NCI-H446 treated with DMSO at 0.1 percent for 48 hours (cell line): ENCODE data around the gene ROBO4.
A peak's percentile ranks its signal among the peaks of the same experiment; 100 is the strongest.

Source experiments
- DNase-seq: peaks from one replicate; lab custom pipeline; 2025; lab: John Stamatoyannopoulos, UW

The ROBO4 gene

GRCh38 chr11:124889191-124890091 lies 8.2 kb downstream of the ROBO4 start:
- no peak for DNase-seq

- no peak for DNase-seq
Measured at GRCh38 chr11:124887667-124888013, 10.0 kb downstream of the ROBO4 start.

- DNase-seq = no peak
Measured at GRCh38 chr11:124886978-124887666, 10.5 kb downstream of the ROBO4 start.

- no peak for DNase-seq
Measured at GRCh38 chr11:124886476-124886875, 11.2 kb downstream of the ROBO4 start.

- DNase-seq = no peak
Measured at GRCh38 chr11:124884869-124885479, 12.7 kb downstream of the ROBO4 start.

GRCh38 chr11:124884340-124884739 lies 13.3 kb downstream of the ROBO4 start:
- no peak for DNase-seq

GRCh38 chr11:124882339-124883071 lies 15.2 kb downstream of the ROBO4 start:
- DNase-seq = no peak

GRCh38 chr11:124880958-124881357 lies 16.7 kb downstream of the ROBO4 start:
- DNase-seq = no peak

GRCh38 chr11:124880290-124880611 lies 17.4 kb downstream of the ROBO4 start:
- no peak for DNase-seq

GRCh38 chr11:124879493-124880289 lies 18.0 kb downstream of the ROBO4 start:
- DNase-seq = no peak

- no peak for DNase-seq
Measured at GRCh38 chr11:124878759-124879492, 18.7 kb downstream of the ROBO4 start.

- DNase-seq = no peak
Measured at GRCh38 chr11:124877910-124878758, 19.5 kb downstream of the ROBO4 start.

GRCh38 chr11:124877631-124877909 lies 20.1 kb downstream of the ROBO4 start:
- DNase-seq = no peak

GRCh38 chr11:124876818-124877630 lies 20.6 kb downstream of the ROBO4 start:
- no peak for DNase-seq

GRCh38 chr11:124875943-124876817 lies 21.5 kb downstream of the ROBO4 start:
- peak; percentile 94 for DNase-seq

GRCh38 chr11:124875401-124875800 lies 22.3 kb downstream of the ROBO4 start:
- DNase-seq = no peak

- no peak for DNase-seq
Measured at GRCh38 chr11:124874571-124875255, 23.0 kb downstream of the ROBO4 start.

GRCh38 chr11:124873951-124874350 lies 23.7 kb downstream of the ROBO4 start:
- no peak for DNase-seq
